ENCODE measurements around the gene SGK2.
A peak's percentile ranks its signal among the peaks of the same experiment; 100 is the strongest.

The SGK2 gene

GRCh38 chr20:43590392-43591303 lies 31.8 kb downstream of the SGK2 start, which contains the start of gene IFT52 (continued):
- TF ChIP-seq ZBTB11 (tag by site-specific recombination; conservative IDR thresholded peaks at IDR 0.05; ENCODE audit: low read depth) (peak; percentile 50; the same call in 1 of the 2 replicates), PRDM1 (tag by site-specific recombination; IDR thresholded peaks at IDR 0.05) (no peak), ZNF488 (tag by site-specific recombination; IDR thresholded peaks at IDR 0.05) (no peak), ZNF426 (tag by site-specific recombination; IDR thresholded peaks at IDR 0.05) (no peak), WT1 (tag by site-specific recombination; IDR thresholded peaks at IDR 0.05) (no peak), EGR2 (tag by site-specific recombination; IDR thresholded peaks at IDR 0.05; ENCODE audit: low read depth) (no peak; the same call in 1 of the 2 replicates), ZBTB8A (tag by site-specific recombination; IDR thresholded peaks at IDR 0.05) (peak; percentile 67), ZNF416 (tag by site-specific recombination; IDR thresholded peaks at IDR 0.05) (no peak), ZNF10 (tag by site-specific recombination; IDR thresholded peaks at IDR 0.05) (no peak), ZNF133 (tag by site-specific recombination; IDR thresholded peaks at IDR 0.05) (no peak), ZNF510 (tag by site-specific recombination; IDR thresholded peaks at IDR 0.05; ENCODE audit: insufficient replicate concordance) (no peak), ZNF596 (tag by site-specific recombination; IDR thresholded peaks at IDR 0.05) (no peak), ZNF132 (tag by site-specific recombination; IDR thresholded peaks at IDR 0.05; ENCODE audit: borderline replicate concordance) (no peak), ZNF324 (tag by site-specific recombination; IDR thresholded peaks at IDR 0.05) (peak; percentile 87), INSM2 (tag by site-specific recombination; IDR thresholded peaks at IDR 0.05) (0 out of 2 replicates have a peak, but pooled peaks have one; percentile 11), IKZF3 (tag by site-specific recombination; IDR thresholded peaks at IDR 0.05) (peak; percentile 87), HOXA7 (CRISPR knock-in tag; IDR thresholded peaks at IDR 0.05; ENCODE audit: borderline replicate concordance) (no peak), ZNF792 (tag by site-specific recombination; IDR thresholded peaks at IDR 0.05) (no peak), KLF1 (tag by site-specific recombination; IDR thresholded peaks at IDR 0.05) (peak; percentile 73), ZNF140 (tag by site-specific recombination; IDR thresholded peaks at IDR 0.05) (no peak), ZSCAN30 (tag by site-specific recombination; IDR thresholded peaks at IDR 0.05) (peak; percentile 12), ZNF341 (tag by site-specific recombination; IDR thresholded peaks at IDR 0.05; ENCODE audit: low read depth) (0 out of 2 replicates have a peak, but pooled peaks have one; percentile 40), ZNF391 (tag by site-specific recombination; IDR thresholded peaks at IDR 0.05; ENCODE audit: borderline replicate concordance, low read depth) (peak; percentile 59; the same call in 1 of the 2 replicates), GLI2 (tag by site-specific recombination; IDR thresholded peaks at IDR 0.05; ENCODE audit: borderline replicate concordance, low read depth) (no peak), ZBTB48 (tag by site-specific recombination; IDR thresholded peaks at IDR 0.05) (no peak), PRDM10 (tag by site-specific recombination; IDR thresholded peaks at IDR 0.05) (peak; percentile 100), ZNF433 (tag by site-specific recombination; IDR thresholded peaks at IDR 0.05; ENCODE audit: low read depth) (no peak)

All from HEK293 (cell line).